ENCODE results near the gene OR5K2.

- TF ChIP-seq, protein P1, sequence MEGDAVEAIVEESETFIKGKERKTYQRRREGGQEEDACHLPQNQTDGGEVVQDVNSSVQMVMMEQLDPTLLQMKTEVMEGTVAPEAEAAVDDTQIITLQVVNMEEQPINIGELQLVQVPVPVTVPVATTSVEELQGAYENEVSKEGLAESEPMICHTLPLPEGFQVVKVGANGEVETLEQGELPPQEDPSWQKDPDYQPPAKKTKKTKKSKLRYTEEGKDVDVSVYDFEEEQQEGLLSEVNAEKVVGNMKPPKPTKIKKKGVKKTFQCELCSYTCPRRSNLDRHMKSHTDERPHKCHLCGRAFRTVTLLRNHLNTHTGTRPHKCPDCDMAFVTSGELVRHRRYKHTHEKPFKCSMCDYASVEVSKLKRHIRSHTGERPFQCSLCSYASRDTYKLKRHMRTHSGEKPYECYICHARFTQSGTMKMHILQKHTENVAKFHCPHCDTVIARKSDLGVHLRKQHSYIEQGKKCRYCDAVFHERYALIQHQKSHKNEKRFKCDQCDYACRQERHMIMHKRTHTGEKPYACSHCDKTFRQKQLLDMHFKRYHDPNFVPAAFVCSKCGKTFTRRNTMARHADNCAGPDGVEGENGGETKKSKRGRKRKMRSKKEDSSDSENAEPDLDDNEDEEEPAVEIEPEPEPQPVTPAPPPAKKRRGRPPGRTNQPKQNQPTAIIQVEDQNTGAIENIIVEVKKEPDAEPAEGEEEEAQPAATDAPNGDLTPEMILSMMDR (conservative IDR thresholded peaks at IDR 0.05; ENCODE audit: low read length) = no peak
- no peak for TF ChIP-seq EZH2phosphoT487 (IDR thresholded peaks at IDR 0.05; ENCODE audit: borderline replicate concordance, low read depth, low read length)
Measured at GRCh38 chr3:98501270-98501669, 3.8 kb downstream of the OR5K2 start.

All from OCI-LY7 (cell line).